Measurements from ENCODE around the gene LDHA.
"Not testable (repeated sequence)": the region's sequence is repeated elsewhere in the genome, so short reads cannot be mapped to it uniquely, and the experiment has no call there.

Gene LDHA

GRCh38 chr11:18394928-18395734 is 768 bp downstream of the LDHA start:
- no peak for DNase-seq (ENCODE audit: low read depth)

- DNase-seq (ENCODE audit: low read depth) = peak; percentile 99
Observed at GRCh38 chr11:18395735-18396504, 1.6 kb downstream of the LDHA start.

GRCh38 chr11:18397921-18398320 is 3.6 kb downstream of the LDHA start:
- DNase-seq (ENCODE audit: low read depth) = no peak

- not testable (repeated sequence) for DNase-seq (ENCODE audit: low read depth)
Observed at GRCh38 chr11:18401077-18401476, 6.7 kb downstream of the LDHA start.

GRCh38 chr11:18404062-18404461 is 9.7 kb downstream of the LDHA start:
- no peak for DNase-seq (ENCODE audit: low read depth)

- peak; percentile 73 for DNase-seq (ENCODE audit: low read depth)
Observed at GRCh38 chr11:18407400-18407799, 13.0 kb downstream of the LDHA start.

GRCh38 chr11:18408558-18409291 is 14.4 kb downstream of the LDHA start:
- DNase-seq (ENCODE audit: low read depth) = peak; percentile 49

- DNase-seq (ENCODE audit: low read depth) = no peak
Observed at GRCh38 chr11:18416459-18416858, 22.1 kb downstream of the LDHA start.

- no peak for DNase-seq (ENCODE audit: low read depth)
Observed at GRCh38 chr11:18419040-18419439, 24.7 kb downstream of the LDHA start.

GRCh38 chr11:18420067-18420466 is 25.7 kb downstream of the LDHA start:
- no peak for DNase-seq (ENCODE audit: low read depth)

GRCh38 chr11:18427240-18427639 is 32.9 kb downstream of the LDHA start:
- no peak for DNase-seq (ENCODE audit: low read depth)

GRCh38 chr11:18429332-18429731 is 35.0 kb downstream of the LDHA start:
- no peak for DNase-seq (ENCODE audit: low read depth)

GRCh38 chr11:18438691-18439090 is 44.3 kb downstream of the LDHA start:
- no peak for DNase-seq (ENCODE audit: low read depth)

- no peak for DNase-seq (ENCODE audit: low read depth)
Observed at GRCh38 chr11:18449251-18449650, 54.9 kb downstream of the LDHA start.

GRCh38 chr11:18452927-18453326 is 58.6 kb downstream of the LDHA start:
- DNase-seq (ENCODE audit: low read depth) = peak; percentile 34

GRCh38 chr11:18455686-18456372 is 61.5 kb downstream of the LDHA start, which contains the start of gene LDHAL6A:
Gene LDHAL6A (plus strand): TSS chr11:18455856. CDS start chr11:18456681, 825 bp downstream.
- DNase-seq (ENCODE audit: low read depth) = no peak

GRCh38 chr11:18457450-18457849 is 63.1 kb downstream of the LDHA start:
- peak; percentile 4 for DNase-seq (ENCODE audit: low read depth)
